Measurements from ENCODE around the gene CLIC1.

GRCh38 chr6:31723245-31723979 is 12.9 kb downstream of the CLIC1 start, which contains the start of gene MPIG6B:
- TF ChIP-seq CTCF (conservative IDR thresholded peaks at IDR 0.05; ENCODE audit: low read depth, low read length) (no peak), EZH2 (IDR thresholded peaks at IDR 0.05; ENCODE audit: borderline replicate concordance, low read depth, low read length, poor library complexity, severe bottlenecking) (no peak)

Measured in A673 (cell line).